GM15510 (cell line): ENCODE results near the gene APC.
A peak's percentile ranks its signal among the peaks of the same experiment; 100 is the strongest.

Source experiments
- POLR2A ChIP-seq: IDR thresholded peaks from 3 replicates; pipeline ENCODE4 v1.6.1; 2011; ENCODE audit warnings: borderline replicate concordance; ENCODE audit not compliant: insufficient read length; ENCODE audit errors: extremely low read depth

APC gene

DNA sequence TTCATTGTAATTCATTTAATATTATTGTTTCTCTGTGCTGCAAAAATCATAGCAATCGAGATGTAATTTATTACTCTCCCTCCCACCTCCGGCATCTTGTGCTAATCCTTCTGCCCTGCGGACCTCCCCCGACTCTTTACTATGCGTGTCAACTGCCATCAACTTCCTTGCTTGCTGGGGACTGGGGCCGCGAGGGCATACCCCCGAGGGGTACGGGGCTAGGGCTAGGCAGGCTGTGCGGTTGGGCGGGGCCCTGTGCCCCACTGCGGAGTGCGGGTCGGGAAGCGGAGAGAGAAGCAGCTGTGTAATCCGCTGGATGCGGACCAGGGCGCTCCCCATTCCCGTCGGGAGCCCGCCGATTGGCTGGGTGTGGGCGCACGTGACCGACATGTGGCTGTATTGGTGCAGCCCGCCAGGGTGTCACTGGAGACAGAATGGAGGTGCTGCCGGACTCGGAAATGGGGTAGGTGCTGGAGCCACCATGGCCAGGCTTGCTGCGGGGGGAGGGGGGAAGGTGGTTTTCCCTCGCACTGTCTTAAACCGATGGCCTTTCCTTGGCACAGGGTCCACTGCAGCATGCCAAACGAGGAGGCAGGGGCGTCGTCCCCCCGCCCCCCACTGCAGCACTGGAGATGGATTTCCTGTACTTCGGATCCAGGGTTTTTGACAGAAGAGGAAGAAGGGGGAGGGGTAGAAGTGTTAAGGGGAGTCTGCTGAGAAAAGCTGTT is at the start of gene APC:
Gene APC (plus strand): TSS at position 423 of the 728 bp plus-strand sequence. CDS start 17,006 bp downstream, outside the sequence.
- peak; percentile 61 for TF ChIP-seq POLR2A

GRCh38 chr5:112689155-112689909 is 48.4 kb upstream of the APC start:
- TF ChIP-seq POLR2A: no peak

DNA sequence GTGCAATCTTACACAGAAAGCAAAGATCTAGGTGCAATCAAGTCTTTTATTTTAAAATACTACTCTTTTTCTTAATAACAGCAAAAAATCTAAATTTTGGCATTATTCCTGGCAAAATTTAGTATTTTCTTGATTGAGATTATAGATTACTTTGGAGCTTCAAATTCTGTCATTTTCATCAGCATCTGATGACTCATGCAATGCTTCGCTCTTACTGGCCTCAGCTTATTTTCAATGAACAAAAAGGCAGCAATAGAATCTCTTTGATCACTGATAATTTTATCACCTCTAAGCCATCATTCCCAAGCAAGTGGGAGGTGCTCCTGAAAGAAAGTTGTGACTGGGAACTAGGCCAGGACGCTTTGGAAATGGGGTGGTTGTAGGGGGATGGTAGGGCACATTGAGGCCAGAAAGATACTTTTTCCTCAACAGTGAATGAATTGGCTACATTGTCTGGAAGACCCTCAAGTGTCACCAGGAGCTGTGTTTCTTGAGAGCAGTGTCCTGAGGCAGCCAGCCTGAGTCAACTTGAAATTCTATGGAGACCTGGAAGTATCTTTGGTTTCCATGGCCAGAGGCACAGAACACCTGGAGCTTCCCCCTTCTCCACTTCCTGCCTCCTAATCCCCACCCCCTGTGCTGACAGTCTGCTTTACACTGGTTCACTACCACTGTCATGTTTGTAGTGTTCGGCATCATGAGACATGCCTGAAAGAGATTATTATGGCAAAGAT is 46.9 kb upstream of the APC start:
- TF ChIP-seq POLR2A: no peak

DNA sequence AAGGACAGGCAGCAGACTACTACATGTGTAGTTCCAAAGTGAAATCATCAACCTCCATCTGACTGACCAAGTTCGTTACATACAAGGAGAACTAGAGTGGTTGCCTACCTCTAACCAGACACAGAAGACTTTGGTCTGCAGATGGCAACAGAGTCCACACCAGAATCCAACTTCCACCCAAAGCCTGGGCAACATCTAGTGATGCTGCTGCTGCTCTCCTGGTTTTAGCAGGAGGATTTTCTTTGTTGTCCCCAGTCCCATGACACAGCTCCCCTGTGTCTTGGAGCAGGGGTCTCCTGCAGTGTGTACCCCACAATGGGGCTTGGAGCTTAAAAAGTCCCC is 46.4 kb upstream of the APC start:
- TF ChIP-seq POLR2A: no peak

DNA sequence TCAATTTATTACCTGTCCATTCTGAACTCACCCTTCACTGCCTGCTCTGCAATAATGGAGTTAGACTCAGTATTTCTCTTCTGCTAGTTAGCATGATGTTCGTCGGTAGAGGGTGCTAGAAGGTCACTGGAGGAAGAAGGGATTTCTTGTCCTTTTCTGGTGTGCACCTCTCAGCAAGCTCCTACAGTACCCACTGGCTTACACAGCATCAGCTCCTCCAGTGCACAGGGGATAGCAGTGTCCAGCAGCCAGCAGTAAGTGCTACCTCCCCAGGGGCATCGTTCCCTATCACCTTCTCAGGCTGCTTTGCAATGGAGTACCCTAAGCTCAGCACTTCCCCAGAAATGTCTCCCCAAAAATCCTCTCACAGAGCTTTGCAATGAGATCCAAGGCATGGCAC is 45.9 kb upstream of the APC start:
- no peak for TF ChIP-seq POLR2A

DNA sequence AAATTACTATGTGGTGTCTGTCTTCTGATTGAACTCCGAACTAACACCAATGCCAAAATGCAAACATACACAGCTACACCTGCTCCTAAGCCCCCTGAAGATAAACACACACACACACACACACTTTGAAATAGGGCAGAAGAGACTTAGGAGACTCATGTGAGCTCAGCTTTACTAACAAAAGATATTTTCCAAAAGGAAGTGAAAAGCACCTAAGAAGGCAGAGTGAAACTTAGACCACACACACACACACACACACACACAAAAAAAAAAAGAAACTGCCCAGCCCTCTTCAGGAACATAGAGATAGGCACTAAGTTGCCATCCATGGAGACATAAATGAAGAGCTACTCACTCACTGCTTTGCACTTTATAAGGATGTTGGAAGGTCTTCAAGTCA is 45.2 kb upstream of the APC start:
- no peak for TF ChIP-seq POLR2A

GRCh38 chr5:112693301-112693700 is 44.4 kb upstream of the APC start:
- TF ChIP-seq POLR2A: no peak

DNA sequence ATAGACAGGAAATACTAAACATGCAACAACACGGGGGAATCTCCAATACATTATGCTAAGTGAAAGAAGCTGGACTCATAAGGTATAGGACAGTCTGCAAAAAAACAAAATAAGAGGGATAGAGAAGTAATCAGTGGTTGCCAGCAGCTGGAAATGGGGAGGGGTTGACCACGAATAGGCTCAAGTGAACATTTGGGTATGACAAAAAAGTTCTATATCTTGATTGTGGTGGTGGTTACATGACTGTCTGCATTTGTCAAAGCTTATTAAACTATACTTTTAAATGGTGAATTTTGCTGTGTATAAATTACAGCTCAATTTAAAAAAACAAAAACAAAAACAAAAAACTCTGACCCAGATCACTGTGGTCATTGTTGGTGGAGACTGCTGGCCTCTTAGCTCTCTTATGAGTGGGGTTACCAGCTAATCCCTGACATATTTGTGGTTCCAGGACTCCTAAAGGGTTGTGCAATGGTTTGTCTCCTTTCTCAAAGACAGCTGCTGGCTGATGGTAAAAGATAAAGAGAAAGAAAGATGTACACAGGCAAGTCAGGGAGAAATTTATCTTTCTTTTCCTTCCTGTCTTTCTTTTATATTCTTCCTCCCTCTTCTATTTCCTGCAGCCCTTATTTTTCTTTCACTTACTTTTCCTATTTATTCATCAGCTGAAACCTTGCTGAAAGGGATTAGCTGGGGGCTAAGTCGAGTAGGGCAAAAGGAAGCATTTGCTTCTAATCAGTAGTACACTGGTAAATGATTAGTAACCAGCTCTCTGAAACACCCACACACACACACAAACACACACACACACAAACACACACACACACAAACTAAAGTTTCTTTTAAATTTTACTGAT is 42.6 kb upstream of the APC start:
- no peak for TF ChIP-seq POLR2A

DNA sequence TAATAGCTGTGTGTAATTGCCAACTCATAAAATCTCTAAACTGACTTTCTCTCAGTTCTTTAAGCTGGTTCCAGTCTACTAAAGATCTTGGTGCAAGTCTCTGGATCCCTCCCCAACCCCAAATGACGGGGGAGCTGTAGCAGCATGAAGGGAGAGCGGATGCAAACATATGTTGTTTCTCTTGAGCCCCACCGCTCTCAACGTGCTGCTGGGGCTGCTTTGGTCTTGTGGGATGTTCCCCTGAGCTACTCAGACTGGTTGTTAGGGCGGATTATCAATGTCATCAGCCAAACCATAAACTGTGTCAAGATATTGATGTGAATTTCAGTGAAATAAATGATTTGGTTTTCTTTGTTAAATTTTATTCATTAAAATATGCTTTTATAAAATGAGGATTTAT is 40.9 kb upstream of the APC start:
- TF ChIP-seq POLR2A: no peak

GRCh38 chr5:112697322-112697721 is 40.4 kb upstream of the APC start:
- no peak for TF ChIP-seq POLR2A

GRCh38 chr5:112697833-112698232 is 39.9 kb upstream of the APC start:
- TF ChIP-seq POLR2A: no peak

GRCh38 chr5:112703866-112704820 is 33.5 kb upstream of the APC start:
- TF ChIP-seq POLR2A: no peak

GRCh38 chr5:112706446-112707016 is 31.2 kb upstream of the APC start:
- no peak for TF ChIP-seq POLR2A
